Spleen (tissue), 10 donors: ENCODE results near the gene EDNRA. TPM values are rescaled to one million over a fixed set of nuclear protein-coding genes. Genes with fewer than 3 reads are reported as not detected.

Experiments used
- polyA plus RNA-seq, 3 donors: library from polyadenylated mRNA; stranded (reverse); fragments of 200-250 nt; gene quantifications; one replicate each; pipeline ENCODE4 v1.2.1, GENCODE V29; 2013
- total RNA-seq, 7 donors: library from RNA; depleted of rRNA in 3 of 7; stranded (reverse); fragments of >200 nt in 3 of 7; fragmentation: NEBNext Ultra II Directional in 4 of 7; extraction: Animal tissue kit (Norgen Biotek cat#: 25700) in 4 of 7; gene quantifications; one replicate each; pipeline versions ENCODE4 v1.1.0 to v1.2.1, GENCODE V29; 2016 to 2021
- donor health status: healthy with polysubstance abuse.
- donor health status: DM: no; HTN: no; CAD: no; lungs with moderate emphysema.
- donor health status: DM: no; HTN: no; CAD: no.
- donor health status: Bipolar disorder and iron deficiency.
- donor health status: healthy.
- donor health status: DM: no; HTN: no; CAD: no.
- donor health status: DM: yes; HTN: yes; CAD: no.

EDNRA gene
- total and polyA plus RNA-seq, 10 donors, result 1.0 to 21.4 (median 8.7) TPM

Other genes starting within 250 kb of the EDNRA start
- gene TMEM184C, start 136.3 kb downstream of the EDNRA start, total RNA-seq, result 10 to 100 TPM; 19.2 to 26.3 (median 23.3) TPM
- 1 to 10 TPM; 2.9 to 5.0 (median 4.0) TPM for gene TMEM184C, start 136.3 kb downstream of the EDNRA start, polyA plus RNA-seq
- gene PRMT9, start 203.1 kb downstream of the EDNRA start, total RNA-seq, result 10 to 100 TPM in 1 of 7 donors, 1 to 10 TPM in 6; 7.2 to 11.2 (median 9.6) TPM
- gene PRMT9, start 203.1 kb downstream of the EDNRA start, polyA plus RNA-seq, result 1 to 10 TPM; 2.9 to 3.8 (median 3.1) TPM